Esophagus muscularis mucosa (tissue), 3 donors: Measurements from ENCODE around the gene DSCAML1.

Experiments used
- POLR2A ChIP-seq: fragments of 450-650 bp; IDR thresholded peaks from one replicate; pipeline ENCODE4 v1.6.1; 2017; ENCODE audit warnings: antibody characterized with exemption, moderate library complexity, mild to moderate bottlenecking, low read depth
- POLR2AphosphoS5 ChIP-seq, 2 donors: sonication (generic); formaldehyde crosslinking; IDR thresholded peaks; one replicate each; pipeline ENCODE4 v1.6.1; 2017; ENCODE audit warnings: antibody characterized with exemption in 2 of 2
- TF ChIP-seq, protein P1 (sequence below), 3 experiments: fragments of 200-600 bp in 2 of 3; fragments of 450-650 bp in 1 of 3; sonication (generic) in 2 of 3; IDR thresholded peaks; one replicate each; pipeline ENCODE4 v1.5.1; 2017 to 2019; ENCODE audit warnings: antibody characterized with exemption in 3 of 3, mild to moderate bottlenecking in 2 of 3, moderate library complexity in 1 of 3

GRCh38 chr11:117572671-117573070 is 224.3 kb downstream of the DSCAML1 start:
- TF ChIP-seq, protein P1, sequence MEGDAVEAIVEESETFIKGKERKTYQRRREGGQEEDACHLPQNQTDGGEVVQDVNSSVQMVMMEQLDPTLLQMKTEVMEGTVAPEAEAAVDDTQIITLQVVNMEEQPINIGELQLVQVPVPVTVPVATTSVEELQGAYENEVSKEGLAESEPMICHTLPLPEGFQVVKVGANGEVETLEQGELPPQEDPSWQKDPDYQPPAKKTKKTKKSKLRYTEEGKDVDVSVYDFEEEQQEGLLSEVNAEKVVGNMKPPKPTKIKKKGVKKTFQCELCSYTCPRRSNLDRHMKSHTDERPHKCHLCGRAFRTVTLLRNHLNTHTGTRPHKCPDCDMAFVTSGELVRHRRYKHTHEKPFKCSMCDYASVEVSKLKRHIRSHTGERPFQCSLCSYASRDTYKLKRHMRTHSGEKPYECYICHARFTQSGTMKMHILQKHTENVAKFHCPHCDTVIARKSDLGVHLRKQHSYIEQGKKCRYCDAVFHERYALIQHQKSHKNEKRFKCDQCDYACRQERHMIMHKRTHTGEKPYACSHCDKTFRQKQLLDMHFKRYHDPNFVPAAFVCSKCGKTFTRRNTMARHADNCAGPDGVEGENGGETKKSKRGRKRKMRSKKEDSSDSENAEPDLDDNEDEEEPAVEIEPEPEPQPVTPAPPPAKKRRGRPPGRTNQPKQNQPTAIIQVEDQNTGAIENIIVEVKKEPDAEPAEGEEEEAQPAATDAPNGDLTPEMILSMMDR (IDR thresholded peaks at IDR 0.05), result no peak
- no peak for TF ChIP-seq POLR2A
- TF ChIP-seq POLR2AphosphoS5 (IDR thresholded peaks at IDR 0.05), result no peak
